NB4 (cell line): ENCODE results near the gene DPP8.

Experiments
- POLR2A ChIP-seq: IDR thresholded peaks from 2 replicates; pipeline ENCODE4 v1.6.1; 2011; ENCODE audit warnings: mild to moderate bottlenecking; ENCODE audit not compliant: insufficient read length; ENCODE audit errors: extremely low read depth
- TF ChIP-seq, protein P1 (sequence below): IDR thresholded peaks from one replicate; pipeline ENCODE4 v1.5.1; 2012; ENCODE audit warnings: low read depth, low read length
- TF ChIP-seq, protein P2 (sequence below): IDR thresholded peaks from 2 replicates; pipeline ENCODE4 v1.6.1; 2011; ENCODE audit warnings: low read depth, low read length

DNA sequence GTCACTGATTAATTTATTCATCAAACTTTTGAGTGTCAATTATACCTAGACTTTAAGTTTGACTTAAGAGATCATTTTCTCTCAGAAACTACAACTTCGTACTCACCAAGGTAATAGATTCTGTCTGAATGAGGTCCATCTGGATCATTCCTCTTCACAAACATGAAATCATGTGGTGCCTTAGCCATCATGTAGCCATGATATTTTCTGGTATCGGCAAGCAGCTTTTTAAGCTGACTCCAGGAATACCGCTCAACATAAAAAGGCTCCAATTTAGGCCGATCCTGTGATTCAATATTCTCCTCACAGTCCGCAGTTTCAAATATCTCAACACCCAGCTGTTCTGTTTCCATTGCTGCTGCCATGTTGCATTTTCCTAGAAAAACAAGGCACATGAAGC lies 5.3 kb downstream of the DPP8 start:
- no peak for TF ChIP-seq POLR2A
- TF ChIP-seq, protein P1, sequence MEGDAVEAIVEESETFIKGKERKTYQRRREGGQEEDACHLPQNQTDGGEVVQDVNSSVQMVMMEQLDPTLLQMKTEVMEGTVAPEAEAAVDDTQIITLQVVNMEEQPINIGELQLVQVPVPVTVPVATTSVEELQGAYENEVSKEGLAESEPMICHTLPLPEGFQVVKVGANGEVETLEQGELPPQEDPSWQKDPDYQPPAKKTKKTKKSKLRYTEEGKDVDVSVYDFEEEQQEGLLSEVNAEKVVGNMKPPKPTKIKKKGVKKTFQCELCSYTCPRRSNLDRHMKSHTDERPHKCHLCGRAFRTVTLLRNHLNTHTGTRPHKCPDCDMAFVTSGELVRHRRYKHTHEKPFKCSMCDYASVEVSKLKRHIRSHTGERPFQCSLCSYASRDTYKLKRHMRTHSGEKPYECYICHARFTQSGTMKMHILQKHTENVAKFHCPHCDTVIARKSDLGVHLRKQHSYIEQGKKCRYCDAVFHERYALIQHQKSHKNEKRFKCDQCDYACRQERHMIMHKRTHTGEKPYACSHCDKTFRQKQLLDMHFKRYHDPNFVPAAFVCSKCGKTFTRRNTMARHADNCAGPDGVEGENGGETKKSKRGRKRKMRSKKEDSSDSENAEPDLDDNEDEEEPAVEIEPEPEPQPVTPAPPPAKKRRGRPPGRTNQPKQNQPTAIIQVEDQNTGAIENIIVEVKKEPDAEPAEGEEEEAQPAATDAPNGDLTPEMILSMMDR: no peak
- TF ChIP-seq, protein P2, sequence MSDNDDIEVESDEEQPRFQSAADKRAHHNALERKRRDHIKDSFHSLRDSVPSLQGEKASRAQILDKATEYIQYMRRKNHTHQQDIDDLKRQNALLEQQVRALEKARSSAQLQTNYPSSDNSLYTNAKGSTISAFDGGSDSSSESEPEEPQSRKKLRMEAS: no peak
